Testis (tissue), 3 donors: Measurements from ENCODE around the gene SAMD3. TPM values are rescaled to one million over a fixed set of nuclear protein-coding genes. Genes with fewer than 3 reads are reported as not detected.
"Not testable (repeated sequence)": the region's sequence is repeated elsewhere in the genome, so short reads cannot be mapped to it uniquely, and the experiment has no call there.

ENCODE experiments used
- DNase-seq: peaks from one replicate; pipeline ENCODE4 v3.0.0-alpha.2; 2019
- H3K27ac ChIP-seq, 2 donors: fragments of 200-600 bp; sonication (generic); one replicate each; pipeline ENCODE4 v1.5.1; 2019
- H3K27me3 ChIP-seq: fragments of 200-600 bp; sonication (generic); one replicate; pipeline ENCODE4 v1.5.1; 2019
- H3K36me3 ChIP-seq: fragments of 200-600 bp; sonication (generic); one replicate; pipeline ENCODE4 v1.5.1; 2017; ENCODE audit warnings: low read depth; ENCODE audit errors: missing control alignments
- H3K4me1 ChIP-seq: fragments of 200-600 bp; sonication (generic); one replicate; pipeline ENCODE4 v1.5.1; 2019
- H3K4me3 ChIP-seq, 2 donors: fragments of 200-600 bp; sonication (generic); one replicate each; pipeline ENCODE4 v1.5.1; 2017 to 2019
- H3K9me3 ChIP-seq: fragments of 200-600 bp; sonication (generic); one replicate; pipeline ENCODE4 v1.5.1; 2017
- CTCF ChIP-seq, 3 experiments: fragments of 450-650 bp in 2 of 3; fragments of 200-600 bp in 1 of 3; sonication (generic) in 1 of 3; IDR thresholded peaks; one replicate each; pipeline ENCODE4 v1.5.1; 2016 to 2019; ENCODE audit warnings: antibody characterized with exemption in 3 of 3, mild to moderate bottlenecking in 2 of 3, moderate library complexity in 1 of 3
- POLR2A ChIP-seq: fragments of 450-650 bp; IDR thresholded peaks from one replicate; pipeline ENCODE4 v1.6.1; 2017; ENCODE audit warnings: antibody characterized with exemption, mild to moderate bottlenecking, moderate library complexity
- WGBS, 2 donors: methylation state at CpG; one replicate each; pipeline ENCODE4 v1.1.5; 2018; 5-methylcytosine and 5-hydroxymethylcytosine counted together
- intact Hi-C: fragments of 100-400 bp; cut with DNase I; formaldehyde crosslinking; loops from one replicate; pipeline ENCODE4 v1.15.1; 2023; ENCODE audit warnings: low total_unique reads
- polyA plus RNA-seq: library from polyadenylated mRNA; stranded (reverse); fragments of 350-450 nt; fragmentation: Illumina TruSeq; extraction: RNeasy Lipid Tissue Mini Kit (QIAGEN cat#74804); gene quantifications from one replicate; pipeline ENCODE4 v1.2.3, GENCODE V29; 2014; ENCODE audit warnings: low read depth, low replicate concordance; ENCODE audit not compliant: insufficient read depth
- total RNA-seq, 2 donors: library from RNA; depleted of rRNA; stranded (reverse); fragments of >200 nt; gene quantifications; one replicate each; pipeline ENCODE4 v1.2.3, GENCODE V29; 2016

The SAMD3 gene
- total and polyA plus RNA-seq, 3 donors from 2014 or later: 4.4 to 11.8 (median 5.5) TPM

GRCh38 chr6:130150906-130151305, 71.8 kb downstream of the SAMD3 start:
- 75 to 76% methylated on average over 8 of the region's 8 CpGs for WGBS, 2 donors
- TF ChIP-seq POLR2A (no peak), CTCF (IDR thresholded peaks at IDR 0.05) (no peak)
- no peak overlapping the region for H3K27ac ChIP-seq
- intact Hi-C loops: no loop called here
- H3K4me3 ChIP-seq: no peak overlapping the region
- H3K4me1 ChIP-seq: no peaks in the 10 kb centered on the region
- H3K27me3 ChIP-seq: no peaks in the 10 kb centered on the region
- H3K36me3 ChIP-seq: no peaks in the 10 kb centered on the region
- DNase-seq: no peak
- no peaks in the 10 kb centered on the region for H3K9me3 ChIP-seq

- WGBS, 2 donors: 76 to 85% methylated on average over 2 of the region's 2 CpGs
- intact Hi-C loops, H3K36me3 ChIP-seq, DNase-seq, H3K27ac ChIP-seq, H3K4me1 ChIP-seq, H3K27me3 ChIP-seq, H3K9me3 ChIP-seq, H3K4me3 ChIP-seq: not testable (repeated sequence)
These were observed 73.7 kb downstream of the SAMD3 start for GRCh38 chr6:130149016-130149415.

GRCh38 chr6:130148181-130148580, 74.6 kb downstream of the SAMD3 start:
- 83 to 90% methylated on average over 7 of the region's 7 CpGs for WGBS, 2 donors
- intact Hi-C loops: no loop called here
- H3K27ac ChIP-seq: no peak overlapping the region
- H3K27me3 ChIP-seq: no peaks in the 10 kb centered on the region
- H3K36me3 ChIP-seq: no peaks in the 10 kb centered on the region
- TF ChIP-seq POLR2A (no peak), CTCF (IDR thresholded peaks at IDR 0.05) (no peak)
- H3K9me3 ChIP-seq: no peaks in the 10 kb centered on the region
- no peaks in the 10 kb centered on the region for H3K4me1 ChIP-seq
- H3K4me3 ChIP-seq: no peak overlapping the region
- no peak for DNase-seq

GRCh38 chr6:130147111-130147510, 75.6 kb downstream of the SAMD3 start:
- Histone ChIP-seq H3K4me1 (no peaks in the 10 kb centered on the region), H3K27ac (no peak overlapping the region), H3K4me3 (no peak overlapping the region), H3K9me3 (no peaks in the 10 kb centered on the region), H3K27me3 (no peaks in the 10 kb centered on the region), H3K36me3 (no peaks in the 10 kb centered on the region)
- 80 to 83% methylated on average over 3 of the region's 3 CpGs for WGBS, 2 donors
- intact Hi-C loops: no loop called here
- DNase-seq: no peak
- TF ChIP-seq CTCF (IDR thresholded peaks at IDR 0.05): no peak
- TF ChIP-seq POLR2A: no peak

- intact Hi-C loops: no loop called here
- Histone ChIP-seq H3K27me3 (no peaks in the 10 kb centered on the region), H3K36me3 (no peaks in the 10 kb centered on the region), H3K27ac (no peak overlapping the region), H3K4me1 (no peaks in the 10 kb centered on the region), H3K4me3 (no peak overlapping the region), H3K9me3 (no peaks in the 10 kb centered on the region)
- TF ChIP-seq CTCF (IDR thresholded peaks at IDR 0.05): no peak
- no peak for TF ChIP-seq POLR2A
- WGBS, 2 donors: 70 to 81% methylated on average over 3 of the region's 3 CpGs
- no peak for DNase-seq
These were observed 79.0 kb downstream of the SAMD3 start for GRCh38 chr6:130143709-130144108.
